Fibroblast of the aortic adventitia (primary cell): ENCODE measurements around the gene ZNF530. TPM values are rescaled to one million over a fixed set of nuclear protein-coding genes. Genes with fewer than 3 reads are reported as not detected.
A peak's percentile ranks its signal among the peaks of the same experiment; 100 is the strongest.

Source experiments
- DNase-seq: peaks from one replicate; pipeline ENCODE4 v3.0.0-alpha.2; 2010; ENCODE audit warnings: low read depth
- H3K4me3 ChIP-seq: 2 replicates; pipeline ENCODE4 v1.5.1; 2011; ENCODE audit warnings: low read depth, mild to moderate bottlenecking, control low read depth, low read length, moderate library complexity
- CTCF ChIP-seq: IDR thresholded peaks from 2 replicates; pipeline ENCODE4 v1.5.1; 2011; ENCODE audit warnings: mild to moderate bottlenecking, low read length, control low read depth, inconsistent platforms; ENCODE audit not compliant: insufficient read depth
- total RNA-seq: library from RNA; depleted of rRNA; stranded (reverse); fragments of >200 nt; gene quantifications from 2 replicates; pipeline ENCODE4 v1.2.3, GENCODE V29; 2012; ENCODE audit warnings: low replicate concordance

Gene ZNF530
- total RNA-seq, 1 donor = 5.6 TPM

- DNase-seq = no peak
- no peak for TF ChIP-seq CTCF
- no peak overlapping the region for H3K4me3 ChIP-seq
These were observed 11.4 kb downstream of the ZNF530 start for GRCh38 chr19:57611113-57611512.

GRCh38 chr19:57613941-57614743 lies 14.5 kb downstream of the ZNF530 start, which contains the start of gene ZNF134:
TSS of gene ZNF134 (plus strand) at chr19:57614242. CDS start at chr19:57619469, 5,227 bp downstream.
- DNase-seq = peak; percentile 87
- peak; percentile 42 for TF ChIP-seq CTCF
- H3K4me3 ChIP-seq = peak within 1 kb of the TSS; percentile 98

GRCh38 chr19:57615346-57615745 lies 15.7 kb downstream of the ZNF530 start:
- H3K4me3 ChIP-seq = peak overlapping the region; percentile 98
- no peak for DNase-seq
- no peak for TF ChIP-seq CTCF

- DNase-seq = peak; percentile 9
- no peak for TF ChIP-seq CTCF
- no peak overlapping the region for H3K4me3 ChIP-seq
These were observed 21.1 kb downstream of the ZNF530 start for GRCh38 chr19:57620673-57621348.

GRCh38 chr19:57623091-57623490 lies 23.4 kb downstream of the ZNF530 start:
- TF ChIP-seq CTCF = no peak
- no peak for DNase-seq
- H3K4me3 ChIP-seq = no peak overlapping the region

- H3K4me3 ChIP-seq = peak within 1 kb of the TSS; percentile 87
- DNase-seq = peak; percentile 93
- no peak for TF ChIP-seq CTCF
These were observed 33.5 kb downstream of the ZNF530 start, which contains the start of gene ZNF211 for GRCh38 chr19:57632987-57633831. TSS of gene ZNF211 (plus strand) at chr19:57633168. CDS start at chr19:57633347, 179 bp downstream.
